ENCODE results near the gene POP7.
A peak's percentile ranks its signal among the peaks of the same experiment; 100 is the strongest.
"Not testable (repeated sequence)": the region's sequence is repeated elsewhere in the genome, so short reads cannot be mapped to it uniquely, and the experiment has no call there.

Gene POP7

GRCh38 chr7:100692578-100692961 is 13.4 kb upstream of the POP7 start:
- no peak for DNase-seq

GRCh38 chr7:100693312-100694097 is 12.4 kb upstream of the POP7 start:
- DNase-seq: no peak

GRCh38 chr7:100694098-100694745 is 11.7 kb upstream of the POP7 start, which contains the start of gene GIGYF1:
Gene GIGYF1, minus strand, starts transcription at chr7:100694250. Its CDS starts 6,012 bp downstream, at chr7:100688238.
- peak; percentile 63 for DNase-seq

GRCh38 chr7:100696123-100696521 is 9.8 kb upstream of the POP7 start:
- no peak for DNase-seq

GRCh38 chr7:100699018-100699417 is 6.9 kb upstream of the POP7 start:
- DNase-seq: no peak

- not testable (repeated sequence) for DNase-seq
Measured at GRCh38 chr7:100701089-100701488, 4.8 kb upstream of the POP7 start.

GRCh38 chr7:100705320-100705752 is 585 bp upstream of the POP7 start:
- DNase-seq: peak; percentile 65

- DNase-seq: no peak
Measured at GRCh38 chr7:100706672-100707311, 871 bp downstream of the POP7 start.

- no peak for DNase-seq
Measured at GRCh38 chr7:100708395-100708794, 2.5 kb downstream of the POP7 start.

GRCh38 chr7:100710452-100710851 is 4.5 kb downstream of the POP7 start:
- DNase-seq: no peak

GRCh38 chr7:100711369-100711768 is 5.4 kb downstream of the POP7 start:
- no peak for DNase-seq

- no peak for DNase-seq
Measured at GRCh38 chr7:100714725-100715124, 8.8 kb downstream of the POP7 start.

GRCh38 chr7:100717073-100717472 is 11.2 kb downstream of the POP7 start:
- DNase-seq: not testable (repeated sequence)

- no peak for DNase-seq
Measured at GRCh38 chr7:100719523-100720278, 13.8 kb downstream of the POP7 start.

GRCh38 chr7:100720279-100720670 is 14.4 kb downstream of the POP7 start, which contains the start of gene EPO:
Gene EPO, plus strand, starts transcription at chr7:100720468. Its CDS starts 513 bp downstream, at chr7:100720981.
- no peak for DNase-seq

- no peak for DNase-seq
Measured at GRCh38 chr7:100720671-100721504, 15.0 kb downstream of the POP7 start.

GRCh38 chr7:100721505-100721812 is 15.5 kb downstream of the POP7 start:
- no peak for DNase-seq

- DNase-seq: no peak
Measured at GRCh38 chr7:100722480-100723212, 16.7 kb downstream of the POP7 start.

GRCh38 chr7:100723732-100724275 is 17.9 kb downstream of the POP7 start:
- DNase-seq: no peak

- DNase-seq: not testable (repeated sequence)
Measured at GRCh38 chr7:100724364-100724763, 18.4 kb downstream of the POP7 start.

All from effector CD8-positive, alpha-beta T cell (primary cell).